Adrenal gland (tissue), 5 donors: ENCODE results near the gene KCTD1.

Source experiments
- CTCF ChIP-seq, 6 experiments: fragments of 450-650 bp in 4 of 6; fragments of 200-600 bp in 2 of 6; sonication (generic) in 1 of 6; IDR thresholded peaks; 1 replicate in 5 of 6; 2 replicates in 1 of 6; pipeline versions ENCODE4 v1.5.1 to v1.8.0; 2016 to 2021; ENCODE audit warnings: antibody characterized with exemption in 6 of 6, mild to moderate bottlenecking in 2 of 6, moderate library complexity in 1 of 6
- POLR2A ChIP-seq, 2 donors: fragments of 450-650 bp; IDR thresholded peaks; one replicate each; pipeline ENCODE4 v1.6.1; 2017; ENCODE audit warnings: antibody characterized with exemption in 2 of 2, mild to moderate bottlenecking in 2 of 2, moderate library complexity in 1 of 2
- donor health status: DM: no; HTN: no; CAD: no.

GRCh38 chr18:26409091-26409490 is 139.3 kb downstream of the KCTD1 start:
- TF ChIP-seq POLR2A (IDR thresholded peaks at IDR 0.05) (no peak), CTCF (IDR thresholded peaks at IDR 0.05) (no peak)
